WERI-Rb-1 (cell line): Measurements from ENCODE around the gene TIGD3.
A peak's percentile ranks its signal among the peaks of the same experiment; 100 is the strongest.

Source experiments
- DNase-seq: peaks from one replicate; pipeline ENCODE4 v3.0.0-alpha.2; 2020
- H3K27ac ChIP-seq: fragments of 250-450 bp; sonication (Bioruptor Pico); 2 replicates; pipeline ENCODE4 v1.5.1; 2020; ENCODE audit warnings: mild to moderate bottlenecking, moderate library complexity
- H3K27me3 ChIP-seq: fragments of 250-450 bp; sonication (Bioruptor Pico); 2 replicates; pipeline ENCODE4 v1.5.1; 2021; ENCODE audit warnings: mild to moderate bottlenecking, low read depth, moderate library complexity; ENCODE audit not compliant: insufficient read depth, severe bottlenecking
- H3K36me3 ChIP-seq: fragments of 250-450 bp; sonication (Bioruptor Pico); 2 replicates; pipeline ENCODE4 v1.5.1; 2020; ENCODE audit warnings: mild to moderate bottlenecking, moderate library complexity
- H3K4me3 ChIP-seq: 2 replicates; pipeline ENCODE4 v1.5.1; 2011; ENCODE audit warnings: low read depth, mild to moderate bottlenecking, control low read depth, low read length
- H3K9me3 ChIP-seq: fragments of 250-450 bp; sonication (Bioruptor Pico); 2 replicates; pipeline ENCODE4 v1.5.1; 2021; ENCODE audit warnings: mild to moderate bottlenecking, moderate library complexity; ENCODE audit not compliant: severe bottlenecking
- CTCF ChIP-seq: IDR thresholded peaks from 2 replicates; pipeline ENCODE4 v1.5.1; 2011; ENCODE audit warnings: low read depth, mild to moderate bottlenecking, control low read depth, inconsistent platforms, low read length

TIGD3 gene

GRCh38 chr11:65384301-65384889 is 29.8 kb downstream of the TIGD3 start:
- Histone ChIP-seq H3K27me3 (no peaks in the 10 kb centered on the region), H3K4me3 (no peak overlapping the region), H3K9me3 (no peaks in the 10 kb centered on the region), H3K36me3 (peaks cover 7% of the 10 kb centered on the region), H3K27ac (no peak overlapping the region)
- TF ChIP-seq CTCF = no peak
- DNase-seq = no peak

GRCh38 chr11:65386307-65387140 is 32.0 kb downstream of the TIGD3 start, which contains the start of gene FRMD8:
FRMD8 (plus strand) TSS chr11:65386637; CDS start chr11:65387037, 400 bp downstream.
- Histone ChIP-seq H3K36me3 (peaks cover 12% of the 10 kb centered on the region), H3K9me3 (no peaks in the 10 kb centered on the region), H3K27ac (peak within 1 kb of the TSS; percentile 68), H3K27me3 (no peaks in the 10 kb centered on the region), H3K4me3 (peak within 1 kb of the TSS; percentile 62)
- DNase-seq = peak; percentile 84
- no peak for TF ChIP-seq CTCF

- no peak overlapping the region for H3K4me3 ChIP-seq
- peaks cover 14% of the 10 kb centered on the region for H3K36me3 ChIP-seq
- no peak for DNase-seq
- H3K27ac ChIP-seq = no peak overlapping the region
- no peak for TF ChIP-seq CTCF
- no peaks in the 10 kb centered on the region for H3K9me3 ChIP-seq
- no peaks in the 10 kb centered on the region for H3K27me3 ChIP-seq
Observed at GRCh38 chr11:65388731-65389130, 34.2 kb downstream of the TIGD3 start.

- no peaks in the 10 kb centered on the region for H3K9me3 ChIP-seq
- peaks cover 19% of the 10 kb centered on the region for H3K36me3 ChIP-seq
- H3K4me3 ChIP-seq = no peak overlapping the region
- H3K27ac ChIP-seq = no peak overlapping the region
- H3K27me3 ChIP-seq = no peaks in the 10 kb centered on the region
- DNase-seq = no peak
- TF ChIP-seq CTCF = no peak
Observed at GRCh38 chr11:65389294-65389980, 34.9 kb downstream of the TIGD3 start.

- Histone ChIP-seq H3K36me3 (peaks cover 19% of the 10 kb centered on the region), H3K27me3 (no peaks in the 10 kb centered on the region), H3K4me3 (no peak overlapping the region), H3K27ac (no peak overlapping the region), H3K9me3 (no peaks in the 10 kb centered on the region)
- TF ChIP-seq CTCF = no peak
- no peak for DNase-seq
Observed at GRCh38 chr11:65390099-65390941, 35.8 kb downstream of the TIGD3 start.
